MM.1S (cell line): Measurements from ENCODE around the gene GRK3.

Source experiments
- CTCF ChIP-seq: fragments of 300-600 bp; sonication (generic); IDR thresholded peaks from 2 replicates; pipeline ENCODE4 v1.5.1; 2016; ENCODE audit warnings: antibody characterized with exemption, low read length, mixed read lengths
- EZH2 ChIP-seq: fragments of 300-600 bp; sonication (generic); optimal IDR thresholded peaks from 2 replicates; pipeline ENCODE3; 2017; ENCODE audit warnings: low read depth, mild to moderate bottlenecking, antibody characterized with exemption, low read length, mixed read lengths
- EZH2phosphoT487 ChIP-seq: fragments of 300-600 bp; sonication (generic); IDR thresholded peaks from 2 replicates; pipeline ENCODE4 v1.6.1; 2018; ENCODE audit warnings: antibody characterized with exemption, low read length

GRCh38 chr22:25534724-25535123, 29.8 kb upstream of the GRK3 start:
- no peak for TF ChIP-seq EZH2phosphoT487
- no peak for TF ChIP-seq CTCF
- TF ChIP-seq EZH2, result no peak
